ENCODE results near the gene SLC25A15. TPM values are rescaled to one million over a fixed set of nuclear protein-coding genes. Genes with fewer than 3 reads are reported as not detected.
A peak's percentile ranks its signal among the peaks of the same experiment; 100 is the strongest.

Gene SLC25A15
- total RNA-seq, 3 donors from 2014 or later (not counting 1 experiment from before 2014, with no cell fraction given): 4.0 to 6.0 (median 5.8) TPM

- Mint-ChIP-seq H3K4me3 (no peak overlapping the region), H3K27me3 (ENCODE audit: low read depth in 2 of 2) (no peaks in the 10 kb centered on the region), H3K4me1 (peaks cover 16 to 18% of the 10 kb centered on the region in 2 donors), H3K36me3 (no peaks in the 10 kb centered on the region), H3K27ac (no peak overlapping the region), H3K9me3 (no peaks in the 10 kb centered on the region)
- TF ChIP-seq CTCF (IDR thresholded peaks at IDR 0.05): no peak
- Histone ChIP-seq H3K27ac (ENCODE audit: low read length) (no peak overlapping the region), H3K36me3 (ENCODE audit: control insufficient read depth, insufficient read depth, low read length) (peaks cover 7% of the 10 kb centered on the region), H3K9me3 (ENCODE audit: control insufficient read depth, insufficient read depth, low read length) (no peaks in the 10 kb centered on the region), H3K4me3 (ENCODE audit: low read length) (no peak overlapping the region), H3K4me1 (ENCODE audit: control insufficient read depth, insufficient read depth, low read length) (peaks cover 17% of the 10 kb centered on the region), H3K27me3 (ENCODE audit: control insufficient read depth, insufficient read depth, low read length) (no peaks in the 10 kb centered on the region)
- ATAC-seq: no peak
- DNase-seq: no peak
- intact Hi-C loops (cut with micrococcal nuclease): no loop called here
- WGBS (ENCODE audit: insufficient coverage): 96% methylated on average over 12 of the region's 13 CpGs
Measured at GRCh38 chr13:40794414-40795368, 5.3 kb downstream of the SLC25A15 start.

- Histone ChIP-seq H3K27ac (ENCODE audit: low read length) (peak overlapping the region; percentile 16), H3K27me3 (ENCODE audit: control insufficient read depth, insufficient read depth, low read length) (no peaks in the 10 kb centered on the region), H3K9me3 (ENCODE audit: control insufficient read depth, insufficient read depth, low read length) (no peaks in the 10 kb centered on the region), H3K4me1 (ENCODE audit: control insufficient read depth, insufficient read depth, low read length) (peaks cover 11% of the 10 kb centered on the region), H3K36me3 (ENCODE audit: control insufficient read depth, insufficient read depth, low read length) (peaks cover 13% of the 10 kb centered on the region), H3K4me3 (ENCODE audit: low read length) (no peak overlapping the region)
- peaks cover 16 to 23% of the 10 kb centered on the region in 2 donors for H3K4me1 Mint-ChIP-seq
- DNase-seq: no peak
- ATAC-seq: peak; percentile 33 to 57 (median 42)
- TF ChIP-seq CTCF (IDR thresholded peaks at IDR 0.05): no peak
- no peaks in the 10 kb centered on the region for H3K36me3 Mint-ChIP-seq
- H3K9me3 Mint-ChIP-seq: no peaks in the 10 kb centered on the region
- 84% methylated on average over 5 of the region's 6 CpGs for WGBS (ENCODE audit: insufficient coverage)
- H3K27me3 Mint-ChIP-seq (ENCODE audit: low read depth in 2 of 2): no peaks in the 10 kb centered on the region
- intact Hi-C loops (cut with micrococcal nuclease): no loop called here
- no peak overlapping the region for H3K4me3 Mint-ChIP-seq
- peak overlapping the region; percentile 2 to 56 for H3K27ac Mint-ChIP-seq
Measured at GRCh38 chr13:40796649-40797048, 7.2 kb downstream of the SLC25A15 start.

GRCh38 chr13:40798380-40798779 lies 9.0 kb downstream of the SLC25A15 start:
- Mint-ChIP-seq H3K27me3 (ENCODE audit: low read depth in 2 of 2) (no peaks in the 10 kb centered on the region), H3K27ac (peak overlapping the region; percentile 31 to 82), H3K4me1 (peaks cover 10 to 18% of the 10 kb centered on the region in 2 donors), H3K4me3 (peak overlapping the region; percentile 46), H3K36me3 (no peaks in the 10 kb centered on the region), H3K9me3 (no peaks in the 10 kb centered on the region)
- ATAC-seq (peak; percentile 57 to 76 (median 58)), DNase-seq (peak in 1 of 2 donors; percentile 54)
- no peak for TF ChIP-seq CTCF (IDR thresholded peaks at IDR 0.05)
- Histone ChIP-seq H3K27me3 (ENCODE audit: control insufficient read depth, insufficient read depth, low read length) (no peaks in the 10 kb centered on the region), H3K4me3 (ENCODE audit: low read length) (no peak overlapping the region), H3K9me3 (ENCODE audit: control insufficient read depth, insufficient read depth, low read length) (no peaks in the 10 kb centered on the region), H3K4me1 (ENCODE audit: control insufficient read depth, insufficient read depth, low read length) (peaks cover 11% of the 10 kb centered on the region), H3K36me3 (ENCODE audit: control insufficient read depth, insufficient read depth, low read length) (peaks cover 15% of the 10 kb centered on the region), H3K27ac (ENCODE audit: low read length) (peak overlapping the region; percentile 27)
- intact Hi-C loops (cut with micrococcal nuclease): no loop called here
- WGBS (ENCODE audit: insufficient coverage): 65% methylated on average over 5 of the region's 9 CpGs

Data from natural killer cell (primary cell).